Liver (tissue), 9 donors: ENCODE measurements around the gene CCM2. TPM values are rescaled to one million over a fixed set of nuclear protein-coding genes. Genes with fewer than 3 reads are reported as not detected.

Source experiments
- DNase-seq: peaks from one replicate; pipeline ENCODE4 v3.0.0-alpha.2; 2017; ENCODE audit warnings: low spot score
- H3K27ac ChIP-seq, 2 donors: one replicate each; pipeline ENCODE4 v1.7.0; 2013; ENCODE audit warnings: inconsistent platforms in 2 of 2, low read length in 2 of 2, control low read depth in 1 of 2, low read depth in 1 of 2, mild to moderate bottlenecking in 1 of 2
- H3K27me3 ChIP-seq, 4 donors: one replicate each; pipeline versions ENCODE4 v1.6.1 to v1.7.0; 2013; ENCODE audit warnings: low read length in 3 of 4, inconsistent platforms in 1 of 4, mild to moderate bottlenecking in 1 of 4, moderate library complexity in 1 of 4; ENCODE audit not compliant: control insufficient read depth in 4 of 4, insufficient read depth in 4 of 4
- H3K36me3 ChIP-seq, 4 donors: one replicate each; pipeline versions ENCODE4 v1.6.1 to v1.7.0; 2013; ENCODE audit warnings: low read length in 3 of 4, mild to moderate bottlenecking in 3 of 4, low read depth in 1 of 4, moderate library complexity in 1 of 4; ENCODE audit not compliant: control insufficient read depth in 4 of 4, insufficient read depth in 3 of 4
- H3K4me1 ChIP-seq, 4 donors: one replicate each; pipeline versions ENCODE4 v1.6.1 to v1.7.0; 2013; ENCODE audit warnings: low read length in 3 of 4, mild to moderate bottlenecking in 3 of 4, moderate library complexity in 1 of 4; ENCODE audit not compliant: control insufficient read depth in 4 of 4, insufficient read depth in 4 of 4
- H3K4me3 ChIP-seq, 3 donors: one replicate each; pipeline versions ENCODE4 v1.6.1 to v1.7.0; 2013; ENCODE audit warnings: low read length in 3 of 3, control low read depth in 1 of 3, low read depth in 1 of 3, mild to moderate bottlenecking in 1 of 3
- H3K9ac ChIP-seq, 2 donors: one replicate each; pipeline ENCODE4 v1.7.0; 2013; ENCODE audit warnings: low read length in 2 of 2, mild to moderate bottlenecking in 2 of 2, moderate library complexity in 2 of 2, control low read depth in 1 of 2, low read depth in 1 of 2
- H3K9me3 ChIP-seq, 4 donors: one replicate each; pipeline versions ENCODE4 v1.6.1 to v1.7.0; 2013; ENCODE audit warnings: low read length in 3 of 4; ENCODE audit not compliant: control insufficient read depth in 4 of 4
- EGR1 ChIP-seq, 2 donors: IDR thresholded peaks; 2 replicates each; pipeline ENCODE4 v1.6.1; 2016 to 2018; ENCODE audit warnings: antibody characterized with exemption in 2 of 2, low read depth in 2 of 2
- FOXA1 ChIP-seq: IDR thresholded peaks from 2 replicates; pipeline ENCODE4 v1.6.1; 2016; ENCODE audit warnings: antibody characterized with exemption
- FOXA2 ChIP-seq: IDR thresholded peaks from 2 replicates; pipeline ENCODE4 v1.6.1; 2016; ENCODE audit warnings: antibody characterized with exemption
- GABPA ChIP-seq, 2 donors: IDR thresholded peaks in 1 of 2; conservative IDR thresholded peaks in 1 of 2; 2 replicates each; pipeline ENCODE4 v1.6.1; 2016; ENCODE audit warnings: antibody characterized with exemption in 2 of 2, mild to moderate bottlenecking in 1 of 2, moderate library complexity in 1 of 2
- HNF4G ChIP-seq: IDR thresholded peaks from 2 replicates; pipeline ENCODE4 v1.6.1; 2016; ENCODE audit warnings: antibody characterized with exemption
- JUND ChIP-seq, 2 donors: IDR thresholded peaks; 2 replicates each; pipeline ENCODE4 v1.6.1; 2016; ENCODE audit warnings: antibody characterized with exemption in 2 of 2
- NR2F2 ChIP-seq: IDR thresholded peaks from 2 replicates; pipeline ENCODE4 v1.6.1; 2016; ENCODE audit warnings: antibody characterized with exemption
- RAD21 ChIP-seq, 2 donors: IDR thresholded peaks; 2 replicates each; pipeline ENCODE4 v1.6.1; 2016; ENCODE audit warnings: antibody characterized with exemption in 2 of 2, mild to moderate bottlenecking in 2 of 2
- REST ChIP-seq: IDR thresholded peaks from 2 replicates; pipeline ENCODE4 v1.6.1; 2016; ENCODE audit warnings: antibody characterized with exemption, mild to moderate bottlenecking
- RXRA ChIP-seq, 2 donors: IDR thresholded peaks; 2 replicates each; pipeline ENCODE4 v1.6.1; 2017 to 2018; ENCODE audit warnings: antibody characterized with exemption in 2 of 2, mild to moderate bottlenecking in 1 of 2
- SP1 ChIP-seq: IDR thresholded peaks from 2 replicates; pipeline ENCODE4 v1.6.1; 2018; ENCODE audit warnings: antibody characterized with exemption, mild to moderate bottlenecking
- TAF1 ChIP-seq: conservative IDR thresholded peaks from 2 replicates; pipeline ENCODE4 v1.6.1; 2016; ENCODE audit warnings: antibody characterized with exemption, mild to moderate bottlenecking
- YY1 ChIP-seq: IDR thresholded peaks from 2 replicates; pipeline ENCODE4 v1.6.1; 2016; ENCODE audit warnings: antibody characterized with exemption, mild to moderate bottlenecking
- WGBS: extraction: QIAGEN DNeasy Blood & Tissue Kit; methylation state at CpG from one replicate; pipeline ENCODE4 v1.1.7; 2013; 5-methylcytosine and 5-hydroxymethylcytosine counted together
- polyA plus RNA-seq, 2 donors: library from polyadenylated mRNA; stranded (reverse) in 1 of 2; unstranded in 1 of 2; fragments of 200-250 nt in 1 of 2; fragments of >200 nt in 1 of 2; fragmentation: Nextera tagmentation in 1 of 2; extraction: Ambion mirVana in 1 of 2; gene quantifications; one replicate each; pipeline versions ENCODE4 v1.2.1 to v1.2.3, GENCODE V29; 2013 to 2015
- total RNA-seq, 2 donors: library from RNA; depleted of rRNA; stranded (reverse); fragments of >200 nt; gene quantifications; one replicate each; pipeline ENCODE4 v1.2.3, GENCODE V29; 2014
- TF ChIP-seq, protein P1 (sequence below): IDR thresholded peaks from 2 replicates; pipeline ENCODE4 v1.6.1; 2016; ENCODE audit warnings: antibody characterized with exemption
- TF ChIP-seq, protein P2 (sequence below): IDR thresholded peaks from 2 replicates; pipeline ENCODE4 v1.6.1; 2016; ENCODE audit warnings: antibody characterized with exemption
- TF ChIP-seq, protein P3 (sequence below): IDR thresholded peaks from 2 replicates; pipeline ENCODE4 v1.6.1; 2016; ENCODE audit warnings: antibody characterized with exemption
- donor health status: healthy.
- donor health status: healthy.
- donor health status: healthy.
- donor health status: healthy.
- donor health status: healthy.

CCM2 gene
- total and polyA plus RNA-seq, 4 donors: 26.3 to 65.0 (median 47.5) TPM

DNA sequence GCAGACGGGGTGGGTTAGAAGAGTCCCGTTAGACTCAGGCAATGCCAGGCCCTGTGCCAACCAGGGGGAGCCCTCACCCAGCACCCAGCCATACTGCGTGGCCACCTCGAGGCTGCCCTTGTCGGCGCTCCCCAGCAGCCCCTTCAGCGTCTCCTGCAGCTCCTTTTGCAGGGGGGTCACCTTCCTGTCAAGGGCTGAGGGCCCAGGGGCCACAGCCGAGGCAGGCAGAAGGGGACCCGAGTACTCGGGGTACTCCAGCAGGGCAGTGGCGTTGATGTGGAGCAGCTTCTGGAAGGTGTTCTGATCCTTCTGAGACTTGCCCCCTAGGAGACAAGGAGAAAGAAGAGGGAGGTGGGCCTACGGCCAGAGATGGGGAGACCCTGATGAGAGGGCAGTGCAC is 101.7 kb downstream of the CCM2 start:
- no peak overlapping the region for H3K4me3 ChIP-seq
- H3K27me3 ChIP-seq: no peaks in the 10 kb centered on the region
- H3K4me1 ChIP-seq: no peaks in the 10 kb centered on the region
- TF ChIP-seq FOXA1: no peak
- TF ChIP-seq, protein P1, sequence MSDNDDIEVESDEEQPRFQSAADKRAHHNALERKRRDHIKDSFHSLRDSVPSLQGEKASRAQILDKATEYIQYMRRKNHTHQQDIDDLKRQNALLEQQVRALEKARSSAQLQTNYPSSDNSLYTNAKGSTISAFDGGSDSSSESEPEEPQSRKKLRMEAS: no peak
- no peak for TF ChIP-seq SP1
- TF ChIP-seq JUND (IDR thresholded peaks at IDR 0.05): no peak
- no peaks in the 10 kb centered on the region for H3K9me3 ChIP-seq
- 96% methylated on average over 12 of the region's 12 CpGs for WGBS
- no peak overlapping the region for H3K27ac ChIP-seq
- no peak for DNase-seq
- peaks cover 39 to 76% (median 65%) of the 10 kb centered on the region in 4 donors for H3K36me3 ChIP-seq
- H3K9ac ChIP-seq: no peak overlapping the region

- 93% methylated on average over 14 of the region's 14 CpGs for WGBS
- H3K9ac ChIP-seq: no peak overlapping the region
- no peak overlapping the region for H3K4me3 ChIP-seq
- peaks cover 0 to 1% (median 0%) of the 10 kb centered on the region in 4 donors for H3K4me1 ChIP-seq
- no peaks in the 10 kb centered on the region for H3K9me3 ChIP-seq
- TF ChIP-seq FOXA1: no peak
- TF ChIP-seq FOXA2: no peak
- TF ChIP-seq RAD21 (IDR thresholded peaks at IDR 0.05): no peak
- TF ChIP-seq JUND (IDR thresholded peaks at IDR 0.05): no peak
- TF ChIP-seq, protein P2, sequence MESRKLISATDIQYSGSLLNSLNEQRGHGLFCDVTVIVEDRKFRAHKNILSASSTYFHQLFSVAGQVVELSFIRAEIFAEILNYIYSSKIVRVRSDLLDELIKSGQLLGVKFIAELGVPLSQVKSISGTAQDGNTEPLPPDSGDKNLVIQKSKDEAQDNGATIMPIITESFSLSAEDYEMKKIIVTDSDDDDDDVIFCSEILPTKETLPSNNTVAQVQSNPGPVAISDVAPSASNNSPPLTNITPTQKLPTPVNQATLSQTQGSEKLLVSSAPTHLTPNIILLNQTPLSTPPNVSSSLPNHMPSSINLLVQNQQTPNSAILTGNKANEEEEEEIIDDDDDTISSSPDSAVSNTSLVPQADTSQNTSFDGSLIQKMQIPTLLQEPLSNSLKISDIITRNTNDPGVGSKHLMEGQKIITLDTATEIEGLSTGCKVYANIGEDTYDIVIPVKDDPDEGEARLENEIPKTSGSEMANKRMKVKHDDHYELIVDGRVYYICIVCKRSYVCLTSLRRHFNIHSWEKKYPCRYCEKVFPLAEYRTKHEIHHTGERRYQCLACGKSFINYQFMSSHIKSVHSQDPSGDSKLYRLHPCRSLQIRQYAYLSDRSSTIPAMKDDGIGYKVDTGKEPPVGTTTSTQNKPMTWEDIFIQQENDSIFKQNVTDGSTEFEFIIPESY: no peak
- no peak for TF ChIP-seq HNF4G
- H3K27me3 ChIP-seq: no peaks in the 10 kb centered on the region
- H3K36me3 ChIP-seq: peaks cover 43 to 88% (median 78%) of the 10 kb centered on the region in 4 donors
- no peak overlapping the region for H3K27ac ChIP-seq
- no peak for DNase-seq
These were observed 103.0 kb downstream of the CCM2 start for GRCh38 chr7:45102785-45103712.

DNA sequence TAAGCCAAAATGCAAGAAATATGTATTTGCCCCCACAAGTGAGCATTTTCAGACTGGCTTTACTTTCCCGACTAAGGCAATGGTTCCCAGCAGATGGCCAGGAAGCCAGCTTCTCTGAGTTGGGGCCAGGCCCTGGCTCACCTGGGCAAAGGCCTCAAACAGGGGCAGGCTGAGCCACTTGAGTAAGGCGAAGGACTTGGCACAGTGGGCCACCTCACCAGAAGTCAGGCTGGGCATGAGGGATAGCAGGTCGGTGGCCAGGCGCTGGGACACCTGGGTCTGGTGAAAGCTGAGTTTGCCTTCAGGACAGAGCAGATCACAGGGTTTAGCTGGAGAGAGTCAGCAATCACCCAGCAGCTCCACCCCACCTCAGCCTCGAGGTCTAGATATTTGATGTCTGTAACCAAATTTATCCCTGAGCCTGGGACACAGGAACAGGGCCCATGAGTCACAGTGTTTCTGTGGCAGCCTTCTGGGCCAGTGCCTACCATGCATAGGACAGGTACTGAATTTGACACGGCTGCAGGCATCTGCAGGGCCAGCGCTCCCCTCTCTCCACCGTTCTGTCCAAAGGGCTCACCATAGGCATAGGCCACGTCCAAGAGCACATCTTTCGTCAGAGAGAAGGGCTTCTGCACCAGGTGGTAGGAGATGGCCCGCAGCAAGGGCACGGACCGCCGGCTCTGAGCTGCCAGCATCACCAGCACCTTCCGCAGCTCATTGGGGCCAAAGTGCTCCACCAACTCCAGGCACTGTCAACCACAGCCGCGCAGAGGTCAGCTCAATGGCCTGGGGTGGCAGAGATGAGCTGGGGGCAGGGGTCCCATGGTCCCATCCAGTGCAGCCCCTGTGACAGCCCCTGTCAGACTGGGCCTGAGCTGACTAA is 104.2 kb downstream of the CCM2 start:
- H3K4me3 ChIP-seq: no peak overlapping the region
- peaks cover 43 to 96% (median 88%) of the 10 kb centered on the region in 4 donors for H3K36me3 ChIP-seq
- H3K9me3 ChIP-seq: no peaks in the 10 kb centered on the region
- no peaks in the 10 kb centered on the region for H3K27me3 ChIP-seq
- H3K27ac ChIP-seq: no peak overlapping the region
- no peak for DNase-seq
- TF ChIP-seq, protein P1: no peak
- TF ChIP-seq, protein P3, sequence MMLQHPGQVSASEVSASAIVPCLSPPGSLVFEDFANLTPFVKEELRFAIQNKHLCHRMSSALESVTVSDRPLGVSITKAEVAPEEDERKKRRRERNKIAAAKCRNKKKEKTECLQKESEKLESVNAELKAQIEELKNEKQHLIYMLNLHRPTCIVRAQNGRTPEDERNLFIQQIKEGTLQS: no peak
- TF ChIP-seq FOXA2 (no peak), TAF1 (no peak), NR2F2 (no peak), GABPA (IDR thresholded peaks at IDR 0.05 in 1 of 2, conservative IDR thresholded peaks at IDR 0.05 in 1 of 2) (no peak), RXRA (IDR thresholded peaks at IDR 0.05) (no peak), RAD21 (IDR thresholded peaks at IDR 0.05) (no peak), EGR1 (IDR thresholded peaks at IDR 0.05; ENCODE audit: low read depth in 2 of 2) (no peak), JUND (IDR thresholded peaks at IDR 0.05) (no peak), SP1 (no peak), REST (no peak), YY1 (no peak)
- TF ChIP-seq, protein P2: no peak
- WGBS: 95% methylated on average over 17 of the region's 17 CpGs
- no peak overlapping the region for H3K9ac ChIP-seq
- H3K4me1 ChIP-seq: peaks cover 0 to 11% (median 7%) of the 10 kb centered on the region in 4 donors
